ENCODE data around the gene MYOM1. TPM values are rescaled to one million over a fixed set of nuclear protein-coding genes. Genes with fewer than 3 reads are reported as not detected.

The MYOM1 gene
- total RNA-seq, 1 donor from 2014 or later, result 0.46 TPM

DNA sequence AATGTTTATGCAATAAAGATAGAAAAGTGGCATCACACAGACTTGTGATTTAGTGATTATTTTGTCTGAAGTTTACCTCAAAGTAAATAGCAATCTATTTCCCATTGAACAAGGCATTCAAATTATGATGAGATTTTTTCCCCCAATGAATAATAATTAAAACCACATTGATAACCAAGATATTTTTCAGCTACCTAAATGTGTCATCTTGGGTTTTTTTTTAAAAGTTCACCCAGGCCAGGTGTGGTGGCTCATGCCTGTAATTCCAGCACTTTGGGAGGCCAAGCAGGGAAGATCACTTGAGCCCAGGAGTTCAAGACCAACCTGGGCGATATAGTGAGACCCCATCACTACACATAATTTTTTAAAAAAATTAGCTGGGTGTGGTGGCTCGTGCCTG is 27.0 kb downstream of the MYOM1 start:
- Mint-ChIP-seq H3K9me3 (ENCODE audit: unreplicated experiment) (no peaks in the 10 kb centered on the region), H3K4me3 (ENCODE audit: unreplicated experiment) (no peak overlapping the region), H3K4me1 (ENCODE audit: unreplicated experiment) (peaks cover 6% of the 10 kb centered on the region), H3K27ac (ENCODE audit: unreplicated experiment) (no peak overlapping the region), H3K36me3 (ENCODE audit: unreplicated experiment) (no peaks in the 10 kb centered on the region), H3K27me3 (ENCODE audit: unreplicated experiment) (peaks cover 7% of the 10 kb centered on the region)
- TF ChIP-seq, protein P1, sequence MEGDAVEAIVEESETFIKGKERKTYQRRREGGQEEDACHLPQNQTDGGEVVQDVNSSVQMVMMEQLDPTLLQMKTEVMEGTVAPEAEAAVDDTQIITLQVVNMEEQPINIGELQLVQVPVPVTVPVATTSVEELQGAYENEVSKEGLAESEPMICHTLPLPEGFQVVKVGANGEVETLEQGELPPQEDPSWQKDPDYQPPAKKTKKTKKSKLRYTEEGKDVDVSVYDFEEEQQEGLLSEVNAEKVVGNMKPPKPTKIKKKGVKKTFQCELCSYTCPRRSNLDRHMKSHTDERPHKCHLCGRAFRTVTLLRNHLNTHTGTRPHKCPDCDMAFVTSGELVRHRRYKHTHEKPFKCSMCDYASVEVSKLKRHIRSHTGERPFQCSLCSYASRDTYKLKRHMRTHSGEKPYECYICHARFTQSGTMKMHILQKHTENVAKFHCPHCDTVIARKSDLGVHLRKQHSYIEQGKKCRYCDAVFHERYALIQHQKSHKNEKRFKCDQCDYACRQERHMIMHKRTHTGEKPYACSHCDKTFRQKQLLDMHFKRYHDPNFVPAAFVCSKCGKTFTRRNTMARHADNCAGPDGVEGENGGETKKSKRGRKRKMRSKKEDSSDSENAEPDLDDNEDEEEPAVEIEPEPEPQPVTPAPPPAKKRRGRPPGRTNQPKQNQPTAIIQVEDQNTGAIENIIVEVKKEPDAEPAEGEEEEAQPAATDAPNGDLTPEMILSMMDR (IDR thresholded peaks at IDR 0.05), result no peak
- no peak for DNase-seq (ENCODE audit: extremely low spot score, unreplicated experiment)

DNA sequence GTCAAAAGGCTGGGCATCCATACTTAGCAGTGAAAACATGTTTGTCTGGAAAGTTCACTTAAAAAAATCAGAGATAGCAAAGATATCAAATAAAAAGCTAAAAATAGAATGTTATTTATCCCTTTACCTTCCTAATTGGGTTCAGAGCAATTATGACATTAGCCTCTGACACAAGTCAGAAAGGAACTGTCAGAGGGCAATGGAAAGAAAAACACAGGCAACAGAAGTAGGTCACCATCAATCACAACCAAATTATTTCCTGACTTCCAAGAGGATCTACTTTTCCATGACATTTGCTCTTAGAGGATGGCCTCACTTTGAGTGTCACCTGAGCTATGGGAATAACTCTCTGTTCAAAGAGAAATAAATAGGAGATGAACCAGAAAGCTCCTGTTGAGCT is 27.5 kb downstream of the MYOM1 start:
- peaks cover 7% of the 10 kb centered on the region for H3K27me3 Mint-ChIP-seq (ENCODE audit: unreplicated experiment)
- H3K9me3 Mint-ChIP-seq (ENCODE audit: unreplicated experiment), result no peaks in the 10 kb centered on the region
- H3K27ac Mint-ChIP-seq (ENCODE audit: unreplicated experiment), result no peak overlapping the region
- peaks cover 6% of the 10 kb centered on the region for H3K4me1 Mint-ChIP-seq (ENCODE audit: unreplicated experiment)
- H3K4me3 Mint-ChIP-seq (ENCODE audit: unreplicated experiment), result no peak overlapping the region
- TF ChIP-seq, protein P1 (IDR thresholded peaks at IDR 0.05), result no peak
- H3K36me3 Mint-ChIP-seq (ENCODE audit: unreplicated experiment), result no peaks in the 10 kb centered on the region
- DNase-seq (ENCODE audit: extremely low spot score, unreplicated experiment), result no peak

DNA sequence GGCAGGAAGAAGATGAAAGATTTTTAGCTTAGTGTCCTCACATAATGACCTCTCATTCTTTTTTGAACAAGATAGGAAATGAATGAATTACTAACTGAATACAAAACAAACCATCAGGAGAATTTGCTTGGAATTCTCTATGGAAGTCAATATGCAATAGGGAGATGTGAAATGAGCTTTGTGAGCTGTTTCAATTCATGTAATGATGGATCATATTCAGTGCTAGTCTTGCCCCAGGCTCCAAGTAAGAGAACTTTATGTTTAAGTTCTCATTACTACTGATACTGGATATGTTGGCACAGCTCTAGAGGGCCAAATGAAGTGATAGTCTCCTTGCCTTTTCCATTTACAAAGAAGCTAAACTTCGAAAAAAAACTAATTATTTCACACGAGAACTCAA is 29.2 kb downstream of the MYOM1 start:
- peaks cover 7% of the 10 kb centered on the region for H3K27me3 Mint-ChIP-seq (ENCODE audit: unreplicated experiment)
- H3K36me3 Mint-ChIP-seq (ENCODE audit: unreplicated experiment), result no peaks in the 10 kb centered on the region
- H3K9me3 Mint-ChIP-seq (ENCODE audit: unreplicated experiment), result no peaks in the 10 kb centered on the region
- no peak overlapping the region for H3K4me3 Mint-ChIP-seq (ENCODE audit: unreplicated experiment)
- no peak overlapping the region for H3K27ac Mint-ChIP-seq (ENCODE audit: unreplicated experiment)
- DNase-seq (ENCODE audit: extremely low spot score, unreplicated experiment), result no peak
- peaks cover 6% of the 10 kb centered on the region for H3K4me1 Mint-ChIP-seq (ENCODE audit: unreplicated experiment)
- TF ChIP-seq, protein P1 (IDR thresholded peaks at IDR 0.05), result no peak

DNA sequence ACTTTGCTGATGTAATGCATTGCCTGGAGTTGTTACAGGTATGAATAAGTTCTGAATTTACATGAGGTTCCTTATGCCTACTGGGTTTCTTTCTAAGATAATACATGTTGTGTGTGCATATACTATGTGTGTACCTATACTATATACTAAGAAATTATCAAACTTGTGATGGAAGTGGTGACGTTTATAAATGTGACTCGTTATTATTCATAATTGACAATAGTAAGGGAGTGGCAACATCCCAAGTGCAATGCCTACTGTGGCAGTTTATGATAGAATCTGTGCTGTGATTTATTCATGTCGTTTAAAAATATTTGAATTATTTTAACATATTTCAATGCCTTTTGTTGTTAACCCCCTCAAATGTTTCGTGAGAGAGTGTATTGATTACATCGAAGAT is 29.9 kb downstream of the MYOM1 start:
- Mint-ChIP-seq H3K9me3 (ENCODE audit: unreplicated experiment) (no peaks in the 10 kb centered on the region), H3K4me3 (ENCODE audit: unreplicated experiment) (no peak overlapping the region), H3K36me3 (ENCODE audit: unreplicated experiment) (no peaks in the 10 kb centered on the region), H3K27ac (ENCODE audit: unreplicated experiment) (no peak overlapping the region), H3K4me1 (ENCODE audit: unreplicated experiment) (peaks cover 6% of the 10 kb centered on the region), H3K27me3 (ENCODE audit: unreplicated experiment) (peaks cover 7% of the 10 kb centered on the region)
- TF ChIP-seq, protein P1 (IDR thresholded peaks at IDR 0.05), result no peak
- no peak for DNase-seq (ENCODE audit: extremely low spot score, unreplicated experiment)

DNA sequence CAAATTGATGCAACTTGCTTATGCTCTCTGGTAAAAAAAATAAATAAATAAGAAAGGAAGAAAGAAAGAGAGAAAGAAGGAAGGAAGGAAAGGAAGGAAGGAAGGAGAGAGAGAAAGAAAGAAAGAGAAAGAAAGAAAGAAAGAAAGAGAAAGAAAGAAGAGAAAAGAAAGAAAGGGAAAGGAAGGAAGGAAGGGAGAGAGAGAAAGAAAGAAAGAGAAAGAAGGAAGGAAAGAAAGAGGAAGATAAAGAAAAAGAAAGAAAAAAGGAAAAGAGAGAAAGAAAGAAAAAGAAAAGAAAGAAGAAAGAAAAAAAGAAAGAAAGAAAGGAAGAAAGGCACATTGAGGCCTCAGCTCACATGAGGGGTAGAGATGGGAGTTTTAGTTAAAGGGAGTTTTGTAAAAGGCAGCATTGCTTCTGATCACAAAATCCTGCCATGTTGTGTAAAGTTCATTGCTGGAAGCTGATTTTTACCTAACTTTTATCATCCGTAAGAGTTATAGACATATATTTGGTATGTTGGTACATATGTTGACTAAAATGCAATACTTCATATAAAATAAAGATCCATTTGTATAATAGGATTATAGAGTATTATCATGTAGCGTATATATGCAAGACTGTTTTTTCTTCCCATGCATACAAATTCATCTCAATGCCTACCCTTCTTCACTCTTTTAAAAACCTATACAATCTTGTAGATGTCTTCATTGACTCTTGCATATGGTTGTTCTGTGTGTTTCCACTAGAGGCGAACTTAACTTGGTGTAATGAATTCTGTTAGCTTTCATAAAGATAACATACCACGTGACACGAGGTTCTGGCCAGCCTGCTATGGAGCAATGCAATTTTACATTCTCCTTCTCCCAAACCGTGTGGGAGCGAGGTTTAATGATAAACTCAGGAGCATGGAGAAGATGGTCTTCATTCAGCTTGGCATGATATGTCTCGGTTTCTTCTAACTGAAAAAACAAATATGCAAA is 32.8 kb downstream of the MYOM1 start:
- Mint-ChIP-seq H3K36me3 (ENCODE audit: unreplicated experiment) (no peaks in the 10 kb centered on the region), H3K9me3 (ENCODE audit: unreplicated experiment) (no peaks in the 10 kb centered on the region), H3K4me3 (ENCODE audit: unreplicated experiment) (no peak overlapping the region), H3K4me1 (ENCODE audit: unreplicated experiment) (peaks cover 1% of the 10 kb centered on the region), H3K27ac (ENCODE audit: unreplicated experiment) (no peak overlapping the region), H3K27me3 (ENCODE audit: unreplicated experiment) (no peaks in the 10 kb centered on the region)
- TF ChIP-seq, protein P1 (IDR thresholded peaks at IDR 0.05), result no peak
- no peak for DNase-seq (ENCODE audit: extremely low spot score, unreplicated experiment)

All from osteocyte (in vitro differentiated cells).